Spleen (tissue), 11 donors: ENCODE data around the gene DACH1. TPM values are rescaled to one million over a fixed set of nuclear protein-coding genes. Genes with fewer than 3 reads are reported as not detected.
A peak's percentile ranks its signal among the peaks of the same experiment; 100 is the strongest.

Source experiments
- DNase-seq: peaks from one replicate; pipeline ENCODE4 v3.0.0-alpha.2; 2020
- H3K27ac ChIP-seq, 8 donors: fragments of 200-600 bp; sonication (generic) in 7 of 8; 1 replicate in 4 of 8; 2 replicates in 4 of 8; pipeline versions ENCODE4 v1.5.0 to v1.8.0; 2016 to 2021; ENCODE audit warnings: inconsistent platforms in 4 of 8, mild to moderate bottlenecking in 4 of 8, moderate library complexity in 1 of 8
- H3K27me3 ChIP-seq, 7 donors: fragments of 200-600 bp; sonication (generic) in 6 of 7; replicated peaks in 1 of 7; 1 replicate in 4 of 7; 2 replicates in 3 of 7; pipeline versions ENCODE4 v1.5.0 to v1.8.0; 2016 to 2021; ENCODE audit warnings: inconsistent platforms in 3 of 7, mild to moderate bottlenecking in 1 of 7
- H3K36me3 ChIP-seq, 6 donors: fragments of 200-600 bp; sonication (generic) in 5 of 6; 1 replicate in 4 of 6; 2 replicates in 2 of 6; pipeline versions ENCODE4 v1.5.0 to v1.8.0; 2016 to 2021; ENCODE audit warnings: inconsistent platforms in 2 of 6
- H3K4me1 ChIP-seq, 6 donors: fragments of 200-600 bp; sonication (generic) in 5 of 6; 1 replicate in 3 of 6; 2 replicates in 3 of 6; pipeline versions ENCODE4 v1.5.0 to v1.8.0; 2016 to 2021; ENCODE audit warnings: inconsistent platforms in 3 of 6
- H3K4me3 ChIP-seq, 8 donors: fragments of 200-600 bp; sonication (generic) in 7 of 8; 1 replicate in 4 of 8; 2 replicates in 4 of 8; pipeline versions ENCODE4 v1.5.0 to v1.8.0; 2016 to 2021; ENCODE audit warnings: inconsistent platforms in 4 of 8, mild to moderate bottlenecking in 4 of 8, moderate library complexity in 2 of 8
- H3K9me3 ChIP-seq, 8 donors: fragments of 200-600 bp; sonication (generic) in 7 of 8; 1 replicate in 4 of 8; 2 replicates in 4 of 8; pipeline versions ENCODE4 v1.5.0 to v1.8.0; 2016 to 2021; ENCODE audit warnings: inconsistent platforms in 4 of 8
- POLR2A ChIP-seq, 3 donors: fragments of 450-650 bp; IDR thresholded peaks; one replicate each; pipeline ENCODE4 v1.5.1; 2017; ENCODE audit warnings: antibody characterized with exemption in 3 of 3, mild to moderate bottlenecking in 1 of 3
- POLR2AphosphoS5 ChIP-seq, 3 donors: sonication (generic); formaldehyde crosslinking; IDR thresholded peaks; one replicate each; pipeline ENCODE4 v1.5.1; 2017; ENCODE audit warnings: antibody characterized with exemption in 3 of 3
- WGBS, 5 donors: extraction: QIAGEN DNeasy Blood & Tissue Kit in 3 of 5; methylation state at CpG; one replicate each; pipeline versions ENCODE4 v1.1.5 to v1.1.7; 2013 to 2018; 5-methylcytosine and 5-hydroxymethylcytosine counted together
- intact Hi-C: fragments of 100-400 bp; cut with DNase I; formaldehyde crosslinking; loops from one replicate; pipeline ENCODE4 v1.15.0; 2023; ENCODE audit warnings: low total_unique reads
- polyA plus RNA-seq, 3 donors: library from polyadenylated mRNA; stranded (reverse); fragments of 200-250 nt; gene quantifications; one replicate each; pipeline ENCODE4 v1.2.1, GENCODE V29; 2013
- total RNA-seq, 7 donors: library from RNA; depleted of rRNA in 3 of 7; stranded (reverse); fragments of >200 nt in 3 of 7; fragmentation: NEBNext Ultra II Directional in 4 of 7; extraction: Animal tissue kit (Norgen Biotek cat#: 25700) in 4 of 7; gene quantifications; one replicate each; pipeline versions ENCODE4 v1.1.0 to v1.2.1, GENCODE V29; 2016 to 2021
- TF ChIP-seq, protein P1 (sequence below), 11 experiments: fragments of 200-600 bp in 7 of 11; fragments of 450-650 bp in 4 of 11; sonication (generic) in 4 of 11; IDR thresholded peaks in 8 of 11; conservative IDR thresholded peaks in 3 of 11; 1 replicate in 7 of 11; 2 replicates in 4 of 11; pipeline versions ENCODE4 v1.4.0 to v1.8.0; 2016 to 2021; ENCODE audit warnings: antibody characterized with exemption in 11 of 11, inconsistent platforms in 4 of 11, mild to moderate bottlenecking in 1 of 11
- donor health status: healthy with polysubstance abuse.
- donor health status: DM: no; HTN: no; CAD: no; lungs with moderate emphysema.
- donor health status: DM: no; HTN: no; CAD: no.
- donor health status: Bipolar disorder and iron deficiency.
- donor health status: healthy.
- donor health status: DM: no; HTN: no; CAD: no.
- donor health status: DM: yes; HTN: yes; CAD: no.

Gene DACH1
- total and polyA plus RNA-seq, 10 donors, result 0.80 to 18.9 (median 11.4) TPM

GRCh38 chr13:71624653-71625600 lies 242.1 kb downstream of the DACH1 start:
- H3K4me3 ChIP-seq, result no peak overlapping the region
- WGBS, 5 donors, result 49 to 68% (median 62%) methylated on average over 5 of the region's 5 CpGs
- peak overlapping the region; percentile 28 to 78 (median 56) for H3K27ac ChIP-seq

DNA sequence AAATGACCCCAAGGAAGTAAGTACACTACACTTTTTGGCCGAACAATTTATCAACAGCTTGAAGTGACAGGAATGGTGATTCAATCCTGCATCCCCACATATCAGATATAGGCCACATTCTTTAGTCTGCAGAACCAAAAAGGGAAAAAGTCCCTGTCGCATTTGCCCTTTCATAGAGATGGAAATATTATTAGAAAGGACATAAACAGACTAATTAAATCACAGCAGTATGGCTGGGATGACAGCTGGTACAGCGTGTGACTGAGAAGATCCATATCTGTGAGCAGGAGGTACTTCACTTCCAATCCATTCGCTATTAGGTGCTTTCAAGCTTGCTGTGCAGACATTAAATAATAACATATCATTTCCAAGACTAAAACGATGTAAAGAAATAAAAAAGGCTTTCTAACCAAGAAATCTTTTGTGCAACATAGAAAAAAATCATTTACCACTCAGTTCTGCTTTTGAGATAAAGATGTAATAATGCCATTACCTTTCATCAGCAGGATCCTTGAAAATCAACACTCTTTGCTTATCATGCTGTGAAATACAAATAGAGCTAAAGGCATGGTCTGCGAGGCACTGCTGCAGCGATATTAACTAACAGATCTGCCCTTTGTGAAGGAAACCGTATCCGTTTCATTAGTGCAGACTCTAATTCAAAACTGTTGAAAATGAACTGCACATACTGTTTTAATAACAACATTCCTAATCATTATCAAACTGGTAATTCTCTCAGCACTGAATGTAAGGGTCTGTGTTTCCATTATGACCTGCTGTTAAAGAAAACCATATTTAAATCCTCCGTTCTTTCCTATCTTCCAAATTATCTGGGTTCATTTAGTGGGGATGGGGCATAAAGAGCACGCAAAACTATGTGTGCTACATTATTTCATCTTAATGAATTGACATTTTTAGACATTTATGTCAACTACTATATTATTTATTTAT lies 245.6 kb downstream of the DACH1 start:
- no peak for DNase-seq
- intact Hi-C loops, result no loop called here
- Histone ChIP-seq H3K27me3 (no peaks in the 10 kb centered on the region), H3K4me1 (peaks cover 0 to 11% (median 0%) of the 10 kb centered on the region in 6 donors), H3K27ac (no peak overlapping the region), H3K36me3 (no peaks in the 10 kb centered on the region), H3K9me3 (no peaks in the 10 kb centered on the region), H3K4me3 (no peak overlapping the region)
- WGBS, 5 donors, result 73 to 87% (median 80%) methylated on average over 11 of the region's 11 CpGs
- TF ChIP-seq POLR2AphosphoS5 (IDR thresholded peaks at IDR 0.05) (no peak), POLR2A (IDR thresholded peaks at IDR 0.05) (no peak)
- TF ChIP-seq, protein P1, sequence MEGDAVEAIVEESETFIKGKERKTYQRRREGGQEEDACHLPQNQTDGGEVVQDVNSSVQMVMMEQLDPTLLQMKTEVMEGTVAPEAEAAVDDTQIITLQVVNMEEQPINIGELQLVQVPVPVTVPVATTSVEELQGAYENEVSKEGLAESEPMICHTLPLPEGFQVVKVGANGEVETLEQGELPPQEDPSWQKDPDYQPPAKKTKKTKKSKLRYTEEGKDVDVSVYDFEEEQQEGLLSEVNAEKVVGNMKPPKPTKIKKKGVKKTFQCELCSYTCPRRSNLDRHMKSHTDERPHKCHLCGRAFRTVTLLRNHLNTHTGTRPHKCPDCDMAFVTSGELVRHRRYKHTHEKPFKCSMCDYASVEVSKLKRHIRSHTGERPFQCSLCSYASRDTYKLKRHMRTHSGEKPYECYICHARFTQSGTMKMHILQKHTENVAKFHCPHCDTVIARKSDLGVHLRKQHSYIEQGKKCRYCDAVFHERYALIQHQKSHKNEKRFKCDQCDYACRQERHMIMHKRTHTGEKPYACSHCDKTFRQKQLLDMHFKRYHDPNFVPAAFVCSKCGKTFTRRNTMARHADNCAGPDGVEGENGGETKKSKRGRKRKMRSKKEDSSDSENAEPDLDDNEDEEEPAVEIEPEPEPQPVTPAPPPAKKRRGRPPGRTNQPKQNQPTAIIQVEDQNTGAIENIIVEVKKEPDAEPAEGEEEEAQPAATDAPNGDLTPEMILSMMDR (IDR thresholded peaks at IDR 0.05 in 8 of 11, conservative IDR thresholded peaks at IDR 0.05 in 3 of 11), result no peak

More at GRCh38 chr13:71624653-71625600, 242.1 kb downstream of the DACH1 start:
- TF ChIP-seq, protein P1 (IDR thresholded peaks at IDR 0.05 in 8 of 11, conservative IDR thresholded peaks at IDR 0.05 in 3 of 11), result no peak
- TF ChIP-seq POLR2A (IDR thresholded peaks at IDR 0.05), result no peak
- no peaks in the 10 kb centered on the region for H3K27me3 ChIP-seq
- DNase-seq, result no peak
- no peaks in the 10 kb centered on the region for H3K9me3 ChIP-seq
- H3K4me1 ChIP-seq, result peaks cover 0 to 11% (median 0%) of the 10 kb centered on the region in 6 donors
- intact Hi-C loops, result no loop called here
- H3K36me3 ChIP-seq, result no peaks in the 10 kb centered on the region

- Histone ChIP-seq H3K4me3 (no peak overlapping the region), H3K4me1 (peaks cover 0 to 11% (median 0%) of the 10 kb centered on the region in 6 donors), H3K36me3 (no peaks in the 10 kb centered on the region), H3K9me3 (no peaks in the 10 kb centered on the region), H3K27me3 (no peaks in the 10 kb centered on the region), H3K27ac (no peak overlapping the region)
- no peak for DNase-seq
- intact Hi-C loops, result no loop called here
- TF ChIP-seq POLR2AphosphoS5 (IDR thresholded peaks at IDR 0.05) (no peak), POLR2A (IDR thresholded peaks at IDR 0.05) (no peak)
- TF ChIP-seq, protein P1 (IDR thresholded peaks at IDR 0.05 in 8 of 11, conservative IDR thresholded peaks at IDR 0.05 in 3 of 11), result no peak
Observed at GRCh38 chr13:71619096-71619495, 247.9 kb downstream of the DACH1 start.
